HG03565 (cell line): ENCODE measurements around the gene IFNW1.
A peak's percentile ranks its signal among the peaks of the same experiment; 100 is the strongest.

Source experiments
- ATAC-seq: cut with Tn5 transposase; IDR thresholded peaks from one replicate; pipeline ENCODE4 v1.9.1; 2021; ENCODE audit warnings: mild to moderate bottlenecking, moderate library complexity; ENCODE audit not compliant: unreplicated experiment

Gene IFNW1

GRCh38 chr9:21110708-21111576 lies 30.7 kb downstream of the IFNW1 start:
- ATAC-seq: peak; percentile 92

GRCh38 chr9:21104787-21105186 lies 36.8 kb downstream of the IFNW1 start:
- ATAC-seq: no peak

GRCh38 chr9:21102305-21102704 lies 39.3 kb downstream of the IFNW1 start:
- no peak for ATAC-seq

GRCh38 chr9:21097817-21098216 lies 43.8 kb downstream of the IFNW1 start:
- no peak for ATAC-seq

- ATAC-seq: no peak
Observed at GRCh38 chr9:21096901-21097255, 44.8 kb downstream of the IFNW1 start.

- ATAC-seq: peak; percentile 66
Observed at GRCh38 chr9:21096172-21096900, 45.3 kb downstream of the IFNW1 start.

GRCh38 chr9:21095561-21095960 lies 46.1 kb downstream of the IFNW1 start:
- ATAC-seq: no peak
